GM12875 (cell line): ENCODE results near the gene ARHGAP27.
A peak's percentile ranks its signal among the peaks of the same experiment; 100 is the strongest.

Experiments used
- H3K4me3 ChIP-seq: one replicate; pipeline ENCODE4 v1.5.1; 2011; ENCODE audit warnings: low read depth, low read length, control low read depth
- TF ChIP-seq, protein P1 (sequence below): IDR thresholded peaks from 2 replicates; pipeline ENCODE4 v1.5.1; 2011; ENCODE audit warnings: low read depth, mild to moderate bottlenecking, control low read depth, inconsistent platforms, low read length, moderate library complexity, borderline replicate concordance; ENCODE audit not compliant: insufficient read depth

ARHGAP27 gene

DNA sequence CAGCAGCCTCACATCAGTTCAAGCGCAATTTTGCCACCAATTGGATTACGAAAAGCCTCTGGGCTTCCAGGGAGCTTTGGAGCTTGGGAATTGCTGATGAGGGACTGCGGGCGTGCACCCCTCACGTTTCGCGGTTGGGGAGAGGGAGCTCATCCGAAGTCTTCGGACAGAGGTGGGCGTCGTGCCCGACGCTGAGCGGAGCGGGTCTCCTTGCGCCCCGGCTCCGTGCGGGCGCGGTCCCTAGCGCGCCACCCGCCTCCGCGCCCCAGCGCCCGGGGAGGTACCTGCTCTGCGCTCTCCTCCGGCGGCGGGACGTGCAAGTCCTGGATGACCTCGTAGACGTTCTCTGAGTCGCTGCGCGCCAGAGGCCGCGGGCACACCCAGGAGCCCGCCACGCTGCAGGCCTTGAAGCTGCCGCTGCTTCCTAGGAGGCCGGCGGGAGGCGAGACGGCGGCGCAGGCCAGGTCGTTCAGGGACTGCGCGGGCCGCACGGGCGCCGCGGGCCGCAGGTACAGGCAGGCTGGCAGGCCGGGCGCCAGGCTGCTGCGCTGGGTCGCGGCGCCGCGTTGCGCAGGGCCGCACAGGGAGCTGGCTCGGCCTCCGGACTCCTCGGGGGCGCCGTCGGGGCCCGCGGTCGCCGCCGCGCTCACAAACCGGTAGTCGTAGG lies 3.2 kb downstream of the ARHGAP27 start:
- TF ChIP-seq, protein P1, sequence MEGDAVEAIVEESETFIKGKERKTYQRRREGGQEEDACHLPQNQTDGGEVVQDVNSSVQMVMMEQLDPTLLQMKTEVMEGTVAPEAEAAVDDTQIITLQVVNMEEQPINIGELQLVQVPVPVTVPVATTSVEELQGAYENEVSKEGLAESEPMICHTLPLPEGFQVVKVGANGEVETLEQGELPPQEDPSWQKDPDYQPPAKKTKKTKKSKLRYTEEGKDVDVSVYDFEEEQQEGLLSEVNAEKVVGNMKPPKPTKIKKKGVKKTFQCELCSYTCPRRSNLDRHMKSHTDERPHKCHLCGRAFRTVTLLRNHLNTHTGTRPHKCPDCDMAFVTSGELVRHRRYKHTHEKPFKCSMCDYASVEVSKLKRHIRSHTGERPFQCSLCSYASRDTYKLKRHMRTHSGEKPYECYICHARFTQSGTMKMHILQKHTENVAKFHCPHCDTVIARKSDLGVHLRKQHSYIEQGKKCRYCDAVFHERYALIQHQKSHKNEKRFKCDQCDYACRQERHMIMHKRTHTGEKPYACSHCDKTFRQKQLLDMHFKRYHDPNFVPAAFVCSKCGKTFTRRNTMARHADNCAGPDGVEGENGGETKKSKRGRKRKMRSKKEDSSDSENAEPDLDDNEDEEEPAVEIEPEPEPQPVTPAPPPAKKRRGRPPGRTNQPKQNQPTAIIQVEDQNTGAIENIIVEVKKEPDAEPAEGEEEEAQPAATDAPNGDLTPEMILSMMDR: no peak
- no peak overlapping the region for H3K4me3 ChIP-seq

DNA sequence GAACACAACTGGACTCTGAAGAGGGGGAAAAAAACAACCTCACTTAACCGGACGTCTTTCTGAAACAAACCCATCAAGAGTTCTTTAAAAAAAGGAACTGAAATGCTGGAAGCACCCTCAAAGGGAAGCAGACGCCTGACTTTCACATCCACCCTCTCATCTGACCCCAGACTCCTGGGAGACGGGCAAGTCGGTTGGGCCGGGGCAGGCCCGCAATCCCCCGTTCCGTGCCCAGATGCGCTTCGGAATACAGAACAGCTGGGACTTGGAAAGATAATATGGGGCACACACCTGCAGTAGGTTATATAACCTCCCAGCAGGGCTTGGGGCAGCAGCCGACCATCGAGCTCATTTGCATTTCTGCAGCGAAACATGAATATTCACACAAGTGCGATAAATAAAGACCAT lies 3.7 kb downstream of the ARHGAP27 start:
- no peak overlapping the region for H3K4me3 ChIP-seq
- TF ChIP-seq, protein P1: no peak

DNA sequence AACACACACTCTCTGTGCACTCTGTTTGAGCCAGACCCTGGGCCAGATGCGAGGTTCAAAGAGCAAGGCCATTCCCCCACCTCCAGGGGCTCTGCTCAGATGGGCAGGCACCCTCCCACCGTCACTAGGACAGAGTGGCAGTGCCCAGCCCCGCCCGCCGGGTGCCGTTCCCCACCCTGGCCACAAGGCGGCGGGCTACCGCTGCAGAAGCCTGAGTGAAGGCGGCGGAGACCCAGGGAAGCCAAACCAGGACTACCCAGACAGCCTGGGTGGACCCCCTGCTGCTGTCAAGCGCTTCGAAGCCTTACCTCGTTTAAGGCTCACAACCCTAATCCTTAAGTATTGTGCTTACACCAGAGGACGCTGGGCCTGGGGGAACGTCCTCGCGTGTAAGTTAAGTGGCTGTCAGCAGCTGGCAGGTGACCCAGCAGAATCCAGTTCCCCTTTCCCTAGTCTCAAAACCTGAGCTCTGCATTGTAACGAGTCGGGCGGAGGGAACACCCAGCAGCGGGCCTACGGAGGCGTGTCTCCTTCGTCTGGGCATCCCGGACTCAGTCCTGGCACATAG lies 4.5 kb downstream of the ARHGAP27 start:
- TF ChIP-seq, protein P1: peak; percentile 97
- no peak overlapping the region for H3K4me3 ChIP-seq

DNA sequence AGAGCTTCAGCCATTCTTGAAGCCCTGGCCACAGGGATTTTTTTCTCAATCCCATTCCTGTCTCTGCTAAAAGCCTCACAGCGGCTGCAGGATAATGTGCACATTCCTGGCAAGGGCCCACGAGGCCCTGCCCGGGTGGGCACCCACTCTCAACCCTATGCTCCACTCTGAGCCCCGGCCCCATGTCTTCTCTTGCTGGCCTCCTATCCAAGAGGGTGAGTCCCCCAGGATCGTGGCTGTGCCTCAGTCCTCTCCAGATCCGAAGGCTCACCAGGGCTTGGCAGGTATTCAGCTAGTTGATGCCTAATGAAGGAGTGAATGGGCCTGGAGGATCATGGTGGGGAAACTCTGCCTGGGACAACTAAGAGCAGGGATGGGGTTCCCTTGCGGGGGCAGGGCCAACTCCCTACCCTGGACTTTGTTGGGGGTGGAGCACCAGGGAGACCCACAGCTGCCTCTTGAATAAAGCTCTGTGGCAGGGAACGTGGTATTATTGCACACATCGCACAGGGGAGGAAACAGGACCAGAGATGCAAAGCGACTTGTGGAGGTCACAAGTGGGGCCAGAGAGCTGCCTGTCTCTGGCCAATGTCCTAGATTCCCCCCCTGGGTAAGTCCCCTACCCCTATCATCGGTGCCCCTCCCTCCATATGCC lies 5.4 kb downstream of the ARHGAP27 start:
- TF ChIP-seq, protein P1: no peak

DNA sequence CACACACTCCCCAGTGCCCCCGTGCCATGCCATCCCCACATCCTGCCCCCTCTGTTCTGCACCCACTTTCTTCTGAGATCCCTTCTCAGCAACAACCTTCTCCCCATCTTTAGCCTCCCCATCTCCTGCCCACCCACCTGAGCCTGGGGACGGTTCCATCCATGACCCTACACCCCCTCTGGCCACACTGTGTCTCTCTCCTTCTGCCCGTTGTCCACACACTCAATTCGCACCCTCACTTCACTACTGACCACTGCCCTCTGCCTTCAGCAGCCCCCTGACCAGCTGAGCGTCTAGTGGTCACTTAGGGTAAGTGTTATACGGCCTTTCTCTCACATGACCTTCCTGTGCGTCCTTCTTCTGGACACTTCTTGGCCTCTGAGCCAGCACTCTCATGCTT lies 6.1 kb downstream of the ARHGAP27 start:
- no peak overlapping the region for H3K4me3 ChIP-seq
- TF ChIP-seq, protein P1: no peak

More for the DNA sequence above, 5.4 kb downstream of the ARHGAP27 start:
- H3K4me3 ChIP-seq: no peak overlapping the region

DNA sequence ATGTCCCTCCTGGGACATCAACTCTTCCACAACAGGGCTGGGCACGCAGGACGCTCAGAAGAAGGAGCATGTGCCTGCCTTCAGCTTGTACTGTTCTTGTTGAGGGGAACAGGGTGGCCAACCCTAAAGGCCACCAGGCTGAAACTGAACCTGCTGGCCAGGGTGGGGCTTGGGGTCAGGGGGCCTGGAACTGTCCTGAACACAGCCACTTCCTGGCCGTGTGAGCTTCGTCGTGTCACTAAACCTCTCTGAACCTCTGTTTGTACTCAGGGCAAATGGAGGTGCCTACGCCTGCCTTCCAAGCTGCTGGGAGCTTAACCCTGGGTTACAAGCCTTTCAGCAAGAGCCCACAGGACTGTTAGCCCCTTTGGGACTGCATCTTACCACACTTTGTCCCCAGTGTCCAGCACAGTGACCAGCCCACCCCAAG lies 6.7 kb downstream of the ARHGAP27 start:
- TF ChIP-seq, protein P1: no peak

More for the DNA sequence above, 6.7 kb downstream of the ARHGAP27 start:
- no peak overlapping the region for H3K4me3 ChIP-seq
